ENCODE results near the gene TRAF7.

TRAF7 gene

GRCh38 chr16:2204416-2205103 is 49.0 kb downstream of the TRAF7 start:
- TF ChIP-seq CTCF (IDR thresholded peaks at IDR 0.05), result no peak

GRCh38 chr16:2205104-2205966 is 49.8 kb downstream of the TRAF7 start, which contains the start of gene MLST8:
Gene MLST8 (plus strand): TSS chr16:2205454. CDS start chr16:2206086, 632 bp downstream.
- no peak for TF ChIP-seq CTCF (IDR thresholded peaks at IDR 0.05)

GRCh38 chr16:2205967-2206313 is 50.4 kb downstream of the TRAF7 start:
- no peak for TF ChIP-seq CTCF (IDR thresholded peaks at IDR 0.05)

- no peak for TF ChIP-seq CTCF (IDR thresholded peaks at IDR 0.05)
Observed at GRCh38 chr16:2206420-2206779, 50.8 kb downstream of the TRAF7 start.

GRCh38 chr16:2206780-2207433 is 51.3 kb downstream of the TRAF7 start:
- no peak for TF ChIP-seq CTCF (IDR thresholded peaks at IDR 0.05)

- TF ChIP-seq CTCF (IDR thresholded peaks at IDR 0.05), result no peak
Observed at GRCh38 chr16:2207872-2208271, 52.3 kb downstream of the TRAF7 start.

GRCh38 chr16:2208308-2208707 is 52.7 kb downstream of the TRAF7 start:
- no peak for TF ChIP-seq CTCF (IDR thresholded peaks at IDR 0.05)
